ENCODE results near the gene LLGL1. TPM values are rescaled to one million over a fixed set of nuclear protein-coding genes. Genes with fewer than 3 reads are reported as not detected.

LLGL1 gene
- total RNA-seq, 1 experiment from 2014 or later: 47.4 TPM

DNA sequence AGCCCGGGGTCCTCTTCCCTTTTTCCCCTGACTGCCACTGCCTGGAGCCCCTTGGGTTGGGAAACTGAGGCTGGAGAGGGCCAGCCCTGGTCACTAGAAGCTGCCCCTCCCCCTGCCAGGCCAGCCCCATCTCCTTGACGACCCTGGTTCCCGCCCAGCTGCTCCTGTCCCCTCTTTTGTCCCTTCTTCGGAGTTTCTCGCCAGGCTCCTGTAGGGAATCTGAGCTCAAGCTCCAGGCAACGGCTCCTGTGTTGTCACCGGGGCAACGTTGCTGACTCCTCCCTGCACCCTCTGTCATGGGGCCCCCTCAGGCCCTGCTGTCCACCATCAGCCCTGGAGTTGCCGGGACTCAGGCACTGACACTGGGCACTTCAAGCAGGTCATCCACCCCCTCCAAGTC, 5.7 kb downstream of the LLGL1 start:
- intact Hi-C loops (cut with micrococcal nuclease): no loop called here
- peaks cover 33% of the 10 kb centered on the region for H3K79me2 ChIP-seq (ENCODE audit: low read length)
- H3K9me3 ChIP-seq (ENCODE audit: low read length): no peaks in the 10 kb centered on the region

DNA sequence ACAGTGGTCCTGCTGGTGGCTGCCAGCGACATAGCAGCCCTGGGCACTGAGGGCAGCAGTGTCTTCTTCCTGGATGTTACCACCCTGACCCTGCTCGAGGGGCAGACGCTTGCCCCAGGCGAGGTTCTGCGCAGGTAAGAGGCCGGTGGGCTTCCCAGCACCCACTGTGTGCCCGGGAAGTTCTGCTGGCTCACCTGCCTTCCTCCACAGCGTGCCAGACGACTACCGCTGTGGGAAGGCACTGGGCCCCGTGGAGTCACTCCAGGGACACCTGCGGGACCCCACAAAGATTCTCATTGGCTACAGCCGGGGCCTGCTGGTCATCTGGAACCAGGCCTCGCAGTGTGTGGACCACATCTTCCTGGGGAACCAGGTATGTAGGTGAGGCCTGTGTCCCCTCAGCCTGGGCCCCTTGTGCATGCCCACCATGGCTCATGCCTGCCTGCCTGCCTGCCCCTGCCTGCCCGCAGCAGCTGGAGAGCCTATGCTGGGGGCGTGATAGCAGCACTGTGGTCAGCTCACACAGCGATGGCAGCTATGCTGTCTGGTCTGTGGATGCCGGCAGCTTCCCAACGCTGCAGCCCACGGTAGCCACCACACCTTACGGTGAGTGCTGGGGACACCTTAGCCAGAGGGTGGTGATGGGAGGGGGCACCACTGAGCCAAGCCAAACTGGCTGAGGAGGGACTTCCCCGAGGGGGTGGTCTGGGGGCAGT, 8.5 kb downstream of the LLGL1 start:
- no peak overlapping the region for H2AFZ ChIP-seq (ENCODE audit: low read length)
- POLR2A ChIA-PET (ENCODE audit: unreplicated experiment): no interaction called here
- H3K36me3 ChIP-seq (ENCODE audit: low read depth, low read length): peaks cover 3% of the 10 kb centered on the region; the same call in 1 of the 2 replicates
- no peaks in the 10 kb centered on the region for H3K9me2 ChIP-seq (replicated peaks; ENCODE audit: low read length)
- no peak overlapping the region for H3K4me3 ChIP-seq (ENCODE audit: low read length)
- DNase-seq (no peak), ATAC-seq (no peak)
- no peaks in the 10 kb centered on the region for H3F3A ChIP-seq (ENCODE audit: low read length, unreplicated experiment)
- BruUV-seq (replicated peaks): no TSS peak
- no peak overlapping the region for H3K4me2 ChIP-seq (ENCODE audit: low read length)
- intact Hi-C loops (cut with micrococcal nuclease): no loop called here
- H4K20me1 ChIP-seq (ENCODE audit: low read length): 0 out of 2 replicates have a peak, but pooled peaks cover 4% of the 10 kb centered on the region
- no peak overlapping the region for H3K9ac ChIP-seq (ENCODE audit: low read length)
- CTCF ChIA-PET: no interaction called here
- no peaks in the 10 kb centered on the region for H3K9me3 ChIP-seq (ENCODE audit: low read length)
- peaks cover 5% of the 10 kb centered on the region; the same call in 1 of the 2 replicates for H3K79me2 ChIP-seq (ENCODE audit: low read length)
- H3K4me1 ChIP-seq (ENCODE audit: insufficient read depth, low read length): peaks cover 16% of the 10 kb centered on the region
- H3K27ac ChIP-seq (ENCODE audit: low read length): no peak overlapping the region
- no peak for TF ChIP-seq EZH2 (IDR thresholded peaks at IDR 0.05; ENCODE audit: low read length, unreplicated experiment)
- TF ChIP-seq, protein P1, sequence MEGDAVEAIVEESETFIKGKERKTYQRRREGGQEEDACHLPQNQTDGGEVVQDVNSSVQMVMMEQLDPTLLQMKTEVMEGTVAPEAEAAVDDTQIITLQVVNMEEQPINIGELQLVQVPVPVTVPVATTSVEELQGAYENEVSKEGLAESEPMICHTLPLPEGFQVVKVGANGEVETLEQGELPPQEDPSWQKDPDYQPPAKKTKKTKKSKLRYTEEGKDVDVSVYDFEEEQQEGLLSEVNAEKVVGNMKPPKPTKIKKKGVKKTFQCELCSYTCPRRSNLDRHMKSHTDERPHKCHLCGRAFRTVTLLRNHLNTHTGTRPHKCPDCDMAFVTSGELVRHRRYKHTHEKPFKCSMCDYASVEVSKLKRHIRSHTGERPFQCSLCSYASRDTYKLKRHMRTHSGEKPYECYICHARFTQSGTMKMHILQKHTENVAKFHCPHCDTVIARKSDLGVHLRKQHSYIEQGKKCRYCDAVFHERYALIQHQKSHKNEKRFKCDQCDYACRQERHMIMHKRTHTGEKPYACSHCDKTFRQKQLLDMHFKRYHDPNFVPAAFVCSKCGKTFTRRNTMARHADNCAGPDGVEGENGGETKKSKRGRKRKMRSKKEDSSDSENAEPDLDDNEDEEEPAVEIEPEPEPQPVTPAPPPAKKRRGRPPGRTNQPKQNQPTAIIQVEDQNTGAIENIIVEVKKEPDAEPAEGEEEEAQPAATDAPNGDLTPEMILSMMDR (conservative IDR thresholded peaks at IDR 0.05; ENCODE audit: low read depth, low read length): no peak
- H3K27me3 ChIP-seq (ENCODE audit: low read length): no peaks in the 10 kb centered on the region

More for the DNA sequence above, 5.7 kb downstream of the LLGL1 start:
- TF ChIP-seq EZH2 (IDR thresholded peaks at IDR 0.05; ENCODE audit: low read length, unreplicated experiment): no peak
- TF ChIP-seq EZH2phosphoT487 (IDR thresholded peaks at IDR 0.05; ENCODE audit: borderline replicate concordance, low read length): no peak
- TF ChIP-seq, protein P1 (conservative IDR thresholded peaks at IDR 0.05; ENCODE audit: low read depth, low read length): no peak
- H3K27ac ChIP-seq (ENCODE audit: low read length): no peak overlapping the region
- no peak overlapping the region for H2AFZ ChIP-seq (ENCODE audit: low read length)
- no peaks in the 10 kb centered on the region for H3F3A ChIP-seq (ENCODE audit: low read length, unreplicated experiment)
- H3K4me1 ChIP-seq (ENCODE audit: insufficient read depth, low read length): peaks cover 21% of the 10 kb centered on the region
- H3K4me3 ChIP-seq (ENCODE audit: low read length): no peak overlapping the region
- POLR2A ChIA-PET (ENCODE audit: unreplicated experiment): no interaction called here
- H3K36me3 ChIP-seq (ENCODE audit: low read depth, low read length): peaks cover 3% of the 10 kb centered on the region; the same call in 1 of the 2 replicates
- H3K9ac ChIP-seq (ENCODE audit: low read length): no peak overlapping the region
- H3K4me2 ChIP-seq (ENCODE audit: low read length): no peak overlapping the region
- ATAC-seq (no peak), DNase-seq (no peak)
- CTCF ChIA-PET: no interaction called here
- H3K27me3 ChIP-seq (ENCODE audit: low read length): no peaks in the 10 kb centered on the region
- no TSS peak for BruUV-seq (replicated peaks)
- H4K20me1 ChIP-seq (ENCODE audit: low read length): 0 out of 2 replicates have a peak, but pooled peaks cover 4% of the 10 kb centered on the region
- H3K9me2 ChIP-seq (replicated peaks; ENCODE audit: low read length): no peaks in the 10 kb centered on the region

DNA sequence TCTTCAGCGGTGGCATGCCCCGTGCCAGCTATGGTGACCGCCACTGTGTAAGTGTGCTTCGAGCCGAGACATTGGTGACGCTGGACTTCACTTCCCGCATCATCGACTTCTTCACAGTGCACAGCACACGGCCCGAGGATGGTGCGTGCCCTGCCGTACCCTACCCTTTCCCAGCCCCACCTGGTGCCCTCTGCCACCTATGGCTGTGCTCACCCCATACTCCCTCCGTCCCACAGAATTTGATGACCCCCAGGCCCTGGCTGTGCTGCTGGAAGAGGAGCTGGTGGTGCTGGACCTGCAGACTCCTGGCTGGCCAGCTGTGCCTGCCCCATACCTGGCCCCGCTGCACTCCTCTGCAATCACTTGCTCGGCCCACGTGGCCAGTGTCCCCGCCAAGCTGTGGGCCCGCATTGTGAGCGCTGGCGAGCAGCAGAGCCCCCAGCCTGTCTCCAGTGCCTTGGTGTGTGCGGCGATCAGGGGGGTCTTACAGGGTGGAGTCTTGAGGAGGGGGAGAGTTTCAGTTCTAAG, 9.5 kb downstream of the LLGL1 start:
- peaks cover 3% of the 10 kb centered on the region; the same call in 1 of the 2 replicates for H3K36me3 ChIP-seq (ENCODE audit: low read depth, low read length)
- CTCF ChIA-PET: no interaction called here
- H3K4me2 ChIP-seq (ENCODE audit: low read length): peak overlapping the region; percentile 60

More for the DNA sequence above, 9.5 kb downstream of the LLGL1 start:
- H3K9me3 ChIP-seq (ENCODE audit: low read length): no peaks in the 10 kb centered on the region
- H3F3A ChIP-seq (ENCODE audit: low read length, unreplicated experiment): no peaks in the 10 kb centered on the region
- POLR2A ChIA-PET (ENCODE audit: unreplicated experiment): no interaction called here
- H4K20me1 ChIP-seq (ENCODE audit: low read length): 0 out of 2 replicates have a peak, but pooled peaks cover 4% of the 10 kb centered on the region
- H3K27me3 ChIP-seq (ENCODE audit: low read length): no peaks in the 10 kb centered on the region
- no peaks in the 10 kb centered on the region for H3K9me2 ChIP-seq (replicated peaks; ENCODE audit: low read length)
- no peak overlapping the region for H3K4me3 ChIP-seq (ENCODE audit: low read length)
- H3K9ac ChIP-seq (ENCODE audit: low read length): peak overlapping the region; percentile 71
- H3K27ac ChIP-seq (ENCODE audit: low read length): peak overlapping the region; percentile 90
- no TSS peak for BruUV-seq (replicated peaks)
- no peak for DNase-seq
- ATAC-seq: no peak
- no peaks in the 10 kb centered on the region for H3K79me2 ChIP-seq (ENCODE audit: low read length)
- intact Hi-C loops (cut with micrococcal nuclease): no loop called here
- TF ChIP-seq, protein P1 (conservative IDR thresholded peaks at IDR 0.05; ENCODE audit: low read depth, low read length): no peak
- TF ChIP-seq EZH2phosphoT487 (IDR thresholded peaks at IDR 0.05; ENCODE audit: borderline replicate concordance, low read length) (no peak), EZH2 (IDR thresholded peaks at IDR 0.05; ENCODE audit: low read length, unreplicated experiment) (no peak)
- H2AFZ ChIP-seq (ENCODE audit: low read length): no peak overlapping the region
- peaks cover 16% of the 10 kb centered on the region for H3K4me1 ChIP-seq (ENCODE audit: insufficient read depth, low read length)
